ENCODE measurements around the gene UBE3B. TPM values are rescaled to one million over a fixed set of nuclear protein-coding genes. Genes with fewer than 3 reads are reported as not detected.

The UBE3B gene
- total RNA-seq, 2 donors from 2014 or later = 32.0 to 39.8 TPM

DNA sequence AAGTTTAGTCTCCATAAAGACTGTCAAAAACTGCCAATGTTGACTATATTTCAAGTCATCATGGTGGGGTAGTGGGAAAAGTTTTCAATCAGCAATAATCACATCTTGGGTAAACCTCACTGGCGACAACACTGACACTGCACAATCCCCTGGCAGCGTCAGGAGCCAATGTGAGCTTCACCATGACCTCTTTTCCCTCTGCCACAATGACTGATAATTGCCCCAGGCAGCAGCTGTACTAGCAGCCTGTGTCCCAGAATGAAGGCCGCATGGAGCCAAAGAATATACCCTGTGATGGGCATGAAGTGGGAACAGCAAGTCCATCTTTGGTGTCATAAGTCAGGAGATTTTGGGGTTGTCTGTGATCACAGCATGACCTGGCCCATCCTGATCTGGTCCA lies 90.5 kb downstream of the UBE3B start:
- H3K27ac Mint-ChIP-seq = no peak overlapping the region
- WGBS, 2 experiments (ENCODE audit: insufficient coverage in 1 of 2, insufficient read length in 1 of 2) = 93 to 96% methylated on average over 3 of the region's 3 CpGs
- no peak overlapping the region for H3K4me3 Mint-ChIP-seq
- H3K9ac ChIP-seq (ENCODE audit: extremely low read depth, low read length, poor library complexity, severe bottlenecking) = no peak overlapping the region
- no peaks in the 10 kb centered on the region for H3K9me3 ChIP-seq (ENCODE audit: control insufficient read depth, low read length)
- DNase-seq = no peak
- H3K4me3 ChIP-seq (ENCODE audit: low read length) = no peak overlapping the region
- peaks cover 5% of the 10 kb centered on the region for H3K4me1 Mint-ChIP-seq
- peaks cover 6% of the 10 kb centered on the region for H3K36me3 ChIP-seq (ENCODE audit: control insufficient read depth, insufficient read depth, low read length)
- TF ChIP-seq, protein P1, sequence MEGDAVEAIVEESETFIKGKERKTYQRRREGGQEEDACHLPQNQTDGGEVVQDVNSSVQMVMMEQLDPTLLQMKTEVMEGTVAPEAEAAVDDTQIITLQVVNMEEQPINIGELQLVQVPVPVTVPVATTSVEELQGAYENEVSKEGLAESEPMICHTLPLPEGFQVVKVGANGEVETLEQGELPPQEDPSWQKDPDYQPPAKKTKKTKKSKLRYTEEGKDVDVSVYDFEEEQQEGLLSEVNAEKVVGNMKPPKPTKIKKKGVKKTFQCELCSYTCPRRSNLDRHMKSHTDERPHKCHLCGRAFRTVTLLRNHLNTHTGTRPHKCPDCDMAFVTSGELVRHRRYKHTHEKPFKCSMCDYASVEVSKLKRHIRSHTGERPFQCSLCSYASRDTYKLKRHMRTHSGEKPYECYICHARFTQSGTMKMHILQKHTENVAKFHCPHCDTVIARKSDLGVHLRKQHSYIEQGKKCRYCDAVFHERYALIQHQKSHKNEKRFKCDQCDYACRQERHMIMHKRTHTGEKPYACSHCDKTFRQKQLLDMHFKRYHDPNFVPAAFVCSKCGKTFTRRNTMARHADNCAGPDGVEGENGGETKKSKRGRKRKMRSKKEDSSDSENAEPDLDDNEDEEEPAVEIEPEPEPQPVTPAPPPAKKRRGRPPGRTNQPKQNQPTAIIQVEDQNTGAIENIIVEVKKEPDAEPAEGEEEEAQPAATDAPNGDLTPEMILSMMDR (conservative IDR thresholded peaks at IDR 0.05) = no peak
- no peak overlapping the region for H3K27ac ChIP-seq (ENCODE audit: low read depth, low read length)
- no peaks in the 10 kb centered on the region for H3K27me3 Mint-ChIP-seq (ENCODE audit: insufficient read depth)
- no peaks in the 10 kb centered on the region for H3K9me3 Mint-ChIP-seq
- H3K36me3 Mint-ChIP-seq (ENCODE audit: low read depth) = peaks cover 16% of the 10 kb centered on the region
- no peaks in the 10 kb centered on the region for H3K27me3 ChIP-seq (ENCODE audit: control insufficient read depth, insufficient read depth, low read length, poor library complexity, severe bottlenecking)
- H3K4me1 ChIP-seq (ENCODE audit: control insufficient read depth, insufficient read depth, low read length) = no peaks in the 10 kb centered on the region

DNA sequence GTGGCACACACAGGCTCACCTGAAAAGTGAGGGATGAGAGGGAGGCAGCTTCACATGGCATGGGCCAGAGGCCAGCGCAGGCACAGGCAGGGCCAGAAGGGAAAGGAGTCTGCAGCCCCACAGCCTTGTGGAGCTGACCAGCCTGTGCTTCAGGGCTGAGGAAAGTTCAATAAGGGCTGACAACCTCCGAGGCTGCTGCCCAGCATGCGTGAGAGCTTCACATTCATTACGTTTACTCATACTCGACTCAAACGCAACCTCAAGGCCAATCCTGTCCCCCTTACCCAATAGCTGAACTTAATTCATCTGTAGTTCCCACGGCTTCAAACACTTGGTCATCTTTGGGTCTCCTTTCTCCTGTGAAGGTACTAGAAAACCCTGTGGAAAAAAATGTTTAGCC lies 91.1 kb downstream of the UBE3B start:
- Histone ChIP-seq H3K27me3 (ENCODE audit: control insufficient read depth, insufficient read depth, low read length, poor library complexity, severe bottlenecking) (no peaks in the 10 kb centered on the region), H3K36me3 (ENCODE audit: control insufficient read depth, insufficient read depth, low read length) (peaks cover 6% of the 10 kb centered on the region), H3K27ac (ENCODE audit: low read depth, low read length) (no peak overlapping the region), H3K9ac (ENCODE audit: extremely low read depth, low read length, poor library complexity, severe bottlenecking) (no peak overlapping the region), H3K9me3 (ENCODE audit: control insufficient read depth, low read length) (no peaks in the 10 kb centered on the region), H3K4me3 (ENCODE audit: low read length) (no peak overlapping the region), H3K4me1 (ENCODE audit: control insufficient read depth, insufficient read depth, low read length) (no peaks in the 10 kb centered on the region)
- no peaks in the 10 kb centered on the region for H3K27me3 Mint-ChIP-seq (ENCODE audit: insufficient read depth)
- H3K36me3 Mint-ChIP-seq (ENCODE audit: low read depth) = peaks cover 16% of the 10 kb centered on the region
- H3K4me1 Mint-ChIP-seq = peaks cover 6% of the 10 kb centered on the region
- WGBS, 2 experiments (ENCODE audit: insufficient coverage in 1 of 2, insufficient read length in 1 of 2) = 88 to 90% methylated on average over 7 of the region's 7 CpGs
- H3K4me3 Mint-ChIP-seq = no peak overlapping the region
- no peak overlapping the region for H3K27ac Mint-ChIP-seq
- no peaks in the 10 kb centered on the region for H3K9me3 Mint-ChIP-seq
- DNase-seq = no peak
- TF ChIP-seq, protein P1 (conservative IDR thresholded peaks at IDR 0.05) = no peak

DNA sequence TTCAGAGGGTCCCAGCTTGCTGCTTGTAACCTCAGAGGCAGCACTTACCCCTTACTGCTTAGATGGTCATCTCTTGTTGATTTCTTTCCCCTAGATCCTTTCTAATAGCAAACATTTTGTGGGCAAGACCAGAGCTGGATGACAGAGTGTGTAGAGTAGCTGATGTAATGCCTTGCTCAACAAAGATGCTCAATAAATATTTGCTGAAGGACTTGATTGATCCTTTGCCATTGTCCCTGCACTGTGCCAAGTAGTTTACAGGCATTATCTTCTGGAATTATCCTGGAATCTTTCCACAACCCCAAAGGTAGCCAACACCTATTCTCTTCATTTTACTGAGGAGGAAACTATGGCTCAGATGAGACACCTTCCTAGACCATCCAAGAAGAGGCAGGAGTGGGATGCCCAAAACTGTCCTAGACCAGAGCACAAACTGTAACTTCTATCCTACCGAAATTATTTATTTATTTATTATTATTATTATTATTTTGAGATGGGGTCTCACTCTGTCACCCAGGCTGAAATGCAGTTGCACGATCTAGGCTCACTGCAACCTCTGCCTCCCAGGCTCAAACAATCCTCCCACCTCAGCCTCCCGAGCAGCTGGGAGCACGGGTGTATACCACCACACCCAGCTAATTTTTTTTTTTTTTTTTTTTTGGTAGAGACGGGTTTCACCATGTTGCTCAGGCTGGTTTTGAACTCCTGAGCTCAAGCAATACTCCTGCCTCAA lies 94.5 kb downstream of the UBE3B start:
- Mint-ChIP-seq H3K9me3 (no peaks in the 10 kb centered on the region), H3K36me3 (ENCODE audit: low read depth) (peaks cover 20% of the 10 kb centered on the region), H3K4me1 (peaks cover 16% of the 10 kb centered on the region), H3K4me3 (no peak overlapping the region), H3K27me3 (ENCODE audit: insufficient read depth) (no peaks in the 10 kb centered on the region), H3K27ac (no peak overlapping the region)
- Histone ChIP-seq H3K36me3 (ENCODE audit: control insufficient read depth, insufficient read depth, low read length) (peaks cover 14% of the 10 kb centered on the region), H3K4me1 (ENCODE audit: control insufficient read depth, insufficient read depth, low read length) (no peaks in the 10 kb centered on the region), H3K27ac (ENCODE audit: low read depth, low read length) (no peak overlapping the region), H3K9ac (ENCODE audit: extremely low read depth, low read length, poor library complexity, severe bottlenecking) (no peak overlapping the region), H3K9me3 (ENCODE audit: control insufficient read depth, low read length) (no peaks in the 10 kb centered on the region), H3K4me3 (ENCODE audit: low read length) (peak overlapping the region; percentile 79), H3K27me3 (ENCODE audit: control insufficient read depth, insufficient read depth, low read length, poor library complexity, severe bottlenecking) (no peaks in the 10 kb centered on the region)
- DNase-seq = no peak
- TF ChIP-seq, protein P1 (conservative IDR thresholded peaks at IDR 0.05) = no peak
- WGBS, 2 experiments (ENCODE audit: insufficient coverage in 1 of 2, insufficient read length in 1 of 2) = 96% methylated on average over 4 of the region's 5 CpGs; no CpG with 5 or more reads in 1 of the 2 experiments
